ENCODE measurements around the gene LTBP3.

GRCh38 chr11:65525546-65526480 is 32.3 kb downstream of the LTBP3 start:
- TF ChIP-seq FOS (IDR thresholded peaks at IDR 0.05; ENCODE audit: low read depth, low read length) (no peak), ELK1 (IDR thresholded peaks at IDR 0.05; ENCODE audit: borderline replicate concordance, low read depth, low read length) (no peak), CHD1 (IDR thresholded peaks at IDR 0.05; ENCODE audit: low read depth, low read length) (no peak), POLR2A (IDR thresholded peaks at IDR 0.05; ENCODE audit: low read depth, low read length) (no peak; the same call in 1 of the 2 replicates), RAD21 (IDR thresholded peaks at IDR 0.05; ENCODE audit: low read length) (no peak), SMC3 (IDR thresholded peaks at IDR 0.05; ENCODE audit: low read depth, low read length) (no peak), MAFK (IDR thresholded peaks at IDR 0.05; ENCODE audit: low read depth, low read length) (no peak), MXI1 (IDR thresholded peaks at IDR 0.05; ENCODE audit: borderline replicate concordance, low read depth, low read length) (no peak), RFX5 (IDR thresholded peaks at IDR 0.05; ENCODE audit: low read depth, low read length) (no peak), BHLHE40 (IDR thresholded peaks at IDR 0.05; ENCODE audit: low read depth, low read length) (no peak), CEBPB (IDR thresholded peaks at IDR 0.05; ENCODE audit: low read depth, low read length) (no peak)
- TF ChIP-seq, protein P1, sequence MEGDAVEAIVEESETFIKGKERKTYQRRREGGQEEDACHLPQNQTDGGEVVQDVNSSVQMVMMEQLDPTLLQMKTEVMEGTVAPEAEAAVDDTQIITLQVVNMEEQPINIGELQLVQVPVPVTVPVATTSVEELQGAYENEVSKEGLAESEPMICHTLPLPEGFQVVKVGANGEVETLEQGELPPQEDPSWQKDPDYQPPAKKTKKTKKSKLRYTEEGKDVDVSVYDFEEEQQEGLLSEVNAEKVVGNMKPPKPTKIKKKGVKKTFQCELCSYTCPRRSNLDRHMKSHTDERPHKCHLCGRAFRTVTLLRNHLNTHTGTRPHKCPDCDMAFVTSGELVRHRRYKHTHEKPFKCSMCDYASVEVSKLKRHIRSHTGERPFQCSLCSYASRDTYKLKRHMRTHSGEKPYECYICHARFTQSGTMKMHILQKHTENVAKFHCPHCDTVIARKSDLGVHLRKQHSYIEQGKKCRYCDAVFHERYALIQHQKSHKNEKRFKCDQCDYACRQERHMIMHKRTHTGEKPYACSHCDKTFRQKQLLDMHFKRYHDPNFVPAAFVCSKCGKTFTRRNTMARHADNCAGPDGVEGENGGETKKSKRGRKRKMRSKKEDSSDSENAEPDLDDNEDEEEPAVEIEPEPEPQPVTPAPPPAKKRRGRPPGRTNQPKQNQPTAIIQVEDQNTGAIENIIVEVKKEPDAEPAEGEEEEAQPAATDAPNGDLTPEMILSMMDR (conservative IDR thresholded peaks at IDR 0.05; ENCODE audit: low read depth, low read length) = no peak

Data from IMR-90 (cell line).